ACC112 (cell line): Measurements from ENCODE around the gene FSCN2.
"Not testable (repeated sequence)": the region's sequence is repeated elsewhere in the genome, so short reads cannot be mapped to it uniquely, and the experiment has no call there.

Source experiments
- H2AFZ ChIP-seq: fragments of 200-600 bp; sonication (generic); one replicate; pipeline ENCODE4 v1.6.0; 2017; ENCODE audit warnings: antibody characterized with exemption, low read length; ENCODE audit not compliant: unreplicated experiment
- H3K27ac ChIP-seq: fragments of 200-600 bp; sonication (generic); 2 replicates; pipeline ENCODE4 v1.5.1; 2014; ENCODE audit warnings: low read depth, mild to moderate bottlenecking, antibody characterized with exemption, low read length, moderate library complexity
- H3K27me3 ChIP-seq: fragments of 200-600 bp; sonication (generic); 2 replicates; pipeline ENCODE4 v1.6.1; 2014; ENCODE audit warnings: mild to moderate bottlenecking, antibody characterized with exemption, low read length, moderate library complexity, mixed read lengths; ENCODE audit not compliant: insufficient read depth
- H3K36me3 ChIP-seq: fragments of 200-600 bp; sonication (generic); 2 replicates; pipeline ENCODE4 v1.6.1; 2016; ENCODE audit warnings: mild to moderate bottlenecking, antibody characterized with exemption, low read length, moderate library complexity, mixed read lengths; ENCODE audit not compliant: insufficient read depth
- H3K4me1 ChIP-seq: fragments of 200-600 bp; sonication (generic); one replicate; pipeline ENCODE4 v1.6.1; 2016; ENCODE audit warnings: low read length, mixed read lengths; ENCODE audit not compliant: insufficient read depth, unreplicated experiment, control insufficient read depth
- H3K4me3 ChIP-seq: fragments of 200-600 bp; sonication (generic); 2 replicates; pipeline ENCODE4 v1.5.1; 2014; ENCODE audit warnings: mild to moderate bottlenecking, low read depth, low read length
- H3K79me2 ChIP-seq: fragments of 200-600 bp; sonication (generic); one replicate; pipeline ENCODE4 v1.6.0; 2016; ENCODE audit warnings: low read length; ENCODE audit not compliant: control insufficient read depth, unreplicated experiment, insufficient read depth

The FSCN2 gene

DNA sequence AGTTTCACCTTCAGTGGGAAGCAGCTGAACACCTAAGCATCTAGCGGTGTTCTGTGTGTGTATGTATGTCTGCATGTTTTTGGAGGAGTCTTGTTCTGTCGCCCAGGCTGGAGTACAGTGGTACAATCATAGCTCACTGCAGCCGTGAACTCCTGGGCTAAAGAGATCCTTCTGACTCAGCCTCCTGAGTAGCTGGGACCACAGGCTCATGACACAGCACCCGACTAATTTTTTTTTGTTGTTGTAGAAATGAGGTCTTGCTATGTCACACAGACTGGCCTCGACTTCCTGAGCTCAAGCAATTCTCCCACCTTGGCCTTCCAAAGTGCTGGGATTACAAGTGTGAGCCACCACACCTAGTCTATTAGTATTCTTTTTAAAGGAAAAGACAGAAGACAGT, 54.2 kb downstream of the FSCN2 start:
- Histone ChIP-seq H3K4me1 (peaks cover 47% of the 10 kb centered on the region), H3K36me3 (peaks cover 23% of the 10 kb centered on the region; the same call in 1 of the 2 replicates), H3K4me3 (no peak overlapping the region), H3K27me3 (no peaks in the 10 kb centered on the region), H3K27ac (peak overlapping the region; percentile 47; the same call in 1 of the 2 replicates), H3K79me2 (peaks cover 19% of the 10 kb centered on the region), H2AFZ (no peak overlapping the region)

DNA sequence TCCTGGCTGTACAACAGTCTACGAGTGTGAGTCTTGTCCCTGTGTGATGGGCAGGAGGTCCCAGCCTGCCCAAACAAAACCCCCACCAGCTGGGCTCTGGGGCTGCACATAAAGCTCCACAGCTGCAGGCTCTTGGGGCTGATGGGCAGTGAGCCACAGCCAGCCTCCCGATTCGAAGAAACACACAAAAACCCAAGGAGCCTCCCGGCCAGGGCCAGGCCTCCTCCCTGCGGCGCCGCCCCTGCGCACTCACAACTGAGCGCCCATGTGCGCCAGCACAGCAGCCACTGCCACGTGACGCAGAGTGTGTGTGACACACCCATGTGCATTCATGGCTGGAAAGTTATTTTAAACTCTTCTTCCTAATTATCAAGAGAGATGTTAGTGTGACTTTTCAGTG, 54.6 kb downstream of the FSCN2 start:
- Histone ChIP-seq H3K4me3 (no peak overlapping the region), H3K79me2 (peaks cover 19% of the 10 kb centered on the region), H3K36me3 (peaks cover 23% of the 10 kb centered on the region; the same call in 1 of the 2 replicates), H3K4me1 (peaks cover 43% of the 10 kb centered on the region), H3K27me3 (no peaks in the 10 kb centered on the region), H3K27ac (peak overlapping the region; percentile 47; the same call in 1 of the 2 replicates), H2AFZ (no peak overlapping the region)

DNA sequence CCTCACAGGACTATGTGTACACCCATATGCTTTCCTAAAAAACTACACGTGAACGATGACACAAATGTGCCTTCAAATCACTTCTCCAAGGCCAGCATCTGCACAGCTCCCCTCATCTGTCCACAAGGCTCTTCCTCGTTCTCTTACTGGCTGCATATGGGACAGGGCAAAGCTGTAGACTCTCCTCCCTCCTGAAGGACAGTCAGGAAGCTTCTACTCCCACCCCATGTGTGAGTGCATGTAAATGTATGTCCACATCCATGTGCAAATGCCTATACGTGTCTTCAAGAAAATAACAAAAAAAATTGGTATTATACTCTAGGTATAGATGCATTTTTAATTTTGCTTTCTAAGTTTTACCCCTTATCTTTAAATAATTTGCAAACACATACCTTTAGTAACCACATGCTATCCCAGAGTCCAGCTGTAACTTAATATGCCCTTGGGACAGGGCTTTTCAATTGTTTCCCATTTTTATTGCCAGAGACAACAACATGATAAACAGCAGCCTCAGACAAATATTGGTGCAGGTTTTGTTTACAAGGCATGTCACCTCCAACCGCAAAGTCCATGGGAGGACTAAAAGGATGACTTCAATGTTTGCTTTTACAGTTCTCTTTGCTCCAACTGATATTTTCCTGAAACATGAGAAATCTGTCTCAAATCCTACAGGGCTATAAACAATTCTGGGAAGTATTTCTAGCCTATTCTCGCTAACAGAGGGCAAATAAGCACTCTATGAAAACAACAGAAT, 55.6 kb downstream of the FSCN2 start:
- H3K4me3 ChIP-seq, result no peak overlapping the region
- H3K27ac ChIP-seq, result no peak overlapping the region
- peaks cover 19% of the 10 kb centered on the region for H3K79me2 ChIP-seq
- H3K36me3 ChIP-seq, result peaks cover 29% of the 10 kb centered on the region; the same call in 1 of the 2 replicates
- no peaks in the 10 kb centered on the region for H3K27me3 ChIP-seq
- peaks cover 34% of the 10 kb centered on the region for H3K4me1 ChIP-seq
- H2AFZ ChIP-seq, result no peak overlapping the region

DNA sequence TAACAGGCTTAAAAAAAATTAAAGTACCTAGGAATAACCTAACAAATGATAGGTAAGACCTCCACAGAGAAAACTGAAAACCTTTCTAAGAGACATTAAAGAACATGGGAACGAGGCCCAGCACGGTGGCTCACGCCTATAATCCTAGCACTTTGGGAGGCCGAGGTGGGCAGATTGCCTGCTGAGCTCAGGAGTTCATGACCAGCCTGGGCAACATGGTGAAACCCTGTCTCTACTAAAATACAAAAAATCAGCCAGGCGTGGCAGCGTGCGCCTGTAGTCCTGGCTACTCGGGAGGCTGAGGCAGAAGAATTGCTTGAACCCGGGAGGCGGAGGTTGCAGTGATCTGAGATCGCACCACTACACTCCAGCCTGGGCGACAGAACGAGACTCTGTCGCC, 56.6 kb downstream of the FSCN2 start:
- not testable (repeated sequence) for H3K4me3 ChIP-seq, H3K27me3 ChIP-seq, H2AFZ ChIP-seq, H3K27ac ChIP-seq
- Histone ChIP-seq H3K36me3 (peaks cover 32% of the 10 kb centered on the region; the same call in 1 of the 2 replicates), H3K79me2 (peaks cover 13% of the 10 kb centered on the region), H3K4me1 (peaks cover 29% of the 10 kb centered on the region)

DNA sequence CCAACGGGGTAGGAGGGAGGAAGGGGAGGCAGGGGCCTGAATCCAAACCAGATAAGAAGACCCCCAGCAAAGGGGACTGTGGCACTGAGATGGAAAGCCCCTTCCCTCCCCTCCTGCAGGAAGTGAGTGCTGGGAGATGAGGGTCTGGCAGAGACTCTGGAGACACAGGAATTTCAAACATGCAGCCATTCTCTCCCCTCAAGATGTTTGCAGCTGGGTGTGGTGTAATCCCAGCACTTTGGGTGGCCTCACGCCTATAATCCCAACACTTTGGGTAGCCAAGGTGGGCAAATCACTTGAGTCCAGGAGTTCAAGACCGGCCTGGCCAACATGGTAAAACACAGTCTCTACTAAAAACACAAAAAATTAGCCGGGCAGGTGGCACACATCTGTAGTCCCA, 57.9 kb downstream of the FSCN2 start:
- H3K27me3 ChIP-seq, result no peaks in the 10 kb centered on the region
- H3K27ac ChIP-seq, result no peak overlapping the region
- H3K36me3 ChIP-seq, result peaks cover 39% of the 10 kb centered on the region; the same call in 1 of the 2 replicates
- peaks cover 22% of the 10 kb centered on the region for H3K4me1 ChIP-seq
- H3K4me3 ChIP-seq, result no peak overlapping the region
- H2AFZ ChIP-seq, result no peak overlapping the region
- H3K79me2 ChIP-seq, result peaks cover 12% of the 10 kb centered on the region
